ENCODE measurements around the gene TMED7. TPM values are rescaled to one million over a fixed set of nuclear protein-coding genes. Genes with fewer than 3 reads are reported as not detected.

TMED7 gene
- 117 and 118 TPM in 2 replicates for total RNA-seq

GRCh38 chr5:115625579-115626444 is at the start of gene TMED7:
TMED7 (minus strand) TSS chr5:115626036; CDS start chr5:115625792, 244 bp downstream.

GRCh38 chr5:115601701-115602590 is 23.9 kb downstream of the TMED7 start, which contains the start of gene TICAM2:
TICAM2 (minus strand) TSS chr5:115602479; CDS start chr5:115581256, 21,223 bp downstream.

Other genes with a start within 250 kb of the TMED7 start
- gene FEM1C, start 81.3 kb downstream of the TMED7 start, total RNA-seq = 10.7 and 11.5 TPM in 2 replicates
- gene TICAM2, start 23.6 kb downstream of the TMED7 start, total RNA-seq = 9.5 and 16.7 TPM in 2 replicates
- gene CDO1, start 190.6 kb upstream of the TMED7 start, total RNA-seq = 1.7 and 4.6 TPM in 2 replicates
- gene ATG12, start 215.5 kb upstream of the TMED7 start, total RNA-seq = 39.2 and 40.4 TPM in 2 replicates
- gene AP3S1, start 215.9 kb upstream of the TMED7 start, total RNA-seq = 332 and 345 TPM in 2 replicates

Data from myometrial cell (primary cell).